Activated CD4-positive, alpha-beta T cell treated with anti-CD3 and anti-CD28 coated beads, Interleukin-2, amount 50 U/mL, for 48 hours (primary cell): Measurements from ENCODE around the gene TTC39B.

Source experiments
- DNase-seq, 2 experiments: peaks; one replicate each; pipeline ENCODE4 v3.0.0-alpha.2; 2020

TTC39B gene

GRCh38 chr9:15115702-15116101 lies 191.3 kb downstream of the TTC39B start:
- DNase-seq: no peak

- DNase-seq: no peak
These were observed 192.0 kb downstream of the TTC39B start for GRCh38 chr9:15115041-15115440.
